Heart left ventricle (tissue), 13 donors: ENCODE data around the gene SEC23IP.

Experiments used
- CTCF ChIP-seq, 12 donors: fragments of 200-600 bp; sonication (generic) in 4 of 12; IDR thresholded peaks; one replicate each; pipeline versions ENCODE4 v1.5.0 to v1.8.0; 2018 to 2022; ENCODE audit warnings: antibody characterized with exemption in 12 of 12, mild to moderate bottlenecking in 5 of 12
- POLR2A ChIP-seq, 2 donors: fragments of 450-650 bp; IDR thresholded peaks; one replicate each; pipeline ENCODE4 v1.6.1; 2017; ENCODE audit warnings: antibody characterized with exemption in 2 of 2, mild to moderate bottlenecking in 2 of 2, moderate library complexity in 2 of 2
- donor health status: ischemic (EF 13 %, LVEDD 7.1; RV severe dilation, severe dysfunction).
- donor health status: DM: no; HTN: yes; CAD: no.
- donor health status: DM: no; HTN: no; CAD: no.
- donor health status: ischemic (EF 25% LVEDD 6.9; RV normal size, moderate dysfunction).
- donor health status: ischemic (EF 25% LVEDD 5.7; RV mildly dilated, moderate dysfunction).
- donor health status: ischemic (EF 35%, LVEDD 5.7; RV mildly dilated, moderate dysfunction).
- donor health status: nonischemic (EF 11% LVEDD 7.7; RV severe dilation, severe dysfunction).
- donor health status: DM: yes; HTN: yes; CAD: no.
- donor health status: PGD.
- donor health status: ischemic (EF 29% LVEDD 5.4; RV normal size, mild dysfunction).
- donor health status: nonischemic (EF 23%, LVEDD 6.1; RV moderate dilation, normal function).

GRCh38 chr10:119858063-119858462, 34.5 kb upstream of the SEC23IP start:
- no peak for TF ChIP-seq CTCF (IDR thresholded peaks at IDR 0.05)
- no peak for TF ChIP-seq POLR2A (IDR thresholded peaks at IDR 0.05)
